ENCODE measurements around the gene SLCO2B1.
A peak's percentile ranks its signal among the peaks of the same experiment; 100 is the strongest.

Gene SLCO2B1

GRCh38 chr11:75229466-75229865 lies 78.6 kb downstream of the SLCO2B1 start:
- DNase-seq, result no peak

GRCh38 chr11:75230621-75231020 lies 79.7 kb downstream of the SLCO2B1 start:
- no peak for DNase-seq

GRCh38 chr11:75233754-75234172 lies 82.9 kb downstream of the SLCO2B1 start:
- DNase-seq, result peak; percentile 43

GRCh38 chr11:75236062-75236461 lies 85.2 kb downstream of the SLCO2B1 start:
- DNase-seq, result no peak

GRCh38 chr11:75237050-75237449 lies 86.1 kb downstream of the SLCO2B1 start:
- DNase-seq, result no peak

GRCh38 chr11:75238595-75239440 lies 87.9 kb downstream of the SLCO2B1 start:
- no peak for DNase-seq

- no peak for DNase-seq
These were observed 88.8 kb downstream of the SLCO2B1 start for GRCh38 chr11:75239531-75240290.

GRCh38 chr11:75240311-75241035 lies 89.6 kb downstream of the SLCO2B1 start, which contains the start of gene TPBGL:
Gene TPBGL (plus strand): TSS chr11:75240774. CDS start chr11:75241050, 276 bp downstream.
- DNase-seq, result no peak

GRCh38 chr11:75241036-75241905 lies 90.4 kb downstream of the SLCO2B1 start:
- DNase-seq, result peak; percentile 73

- no peak for DNase-seq
These were observed 91.2 kb downstream of the SLCO2B1 start for GRCh38 chr11:75241906-75242644.

- DNase-seq, result no peak
These were observed 92.1 kb downstream of the SLCO2B1 start for GRCh38 chr11:75242722-75243600.

- DNase-seq, result no peak
These were observed 93.3 kb downstream of the SLCO2B1 start for GRCh38 chr11:75244052-75244814.

GRCh38 chr11:75245356-75246005 lies 94.6 kb downstream of the SLCO2B1 start:
- DNase-seq, result no peak

- DNase-seq, result no peak
These were observed 95.2 kb downstream of the SLCO2B1 start for GRCh38 chr11:75246006-75246670.

GRCh38 chr11:75246671-75247350 lies 95.9 kb downstream of the SLCO2B1 start:
- DNase-seq, result no peak

- DNase-seq, result no peak
These were observed 98.0 kb downstream of the SLCO2B1 start for GRCh38 chr11:75248924-75249256.

- DNase-seq, result no peak
These were observed 98.8 kb downstream of the SLCO2B1 start for GRCh38 chr11:75249704-75250103.

- DNase-seq, result no peak
These were observed 103.4 kb downstream of the SLCO2B1 start for GRCh38 chr11:75254326-75254725.
